ENCODE measurements around the gene RFX3. TPM values are rescaled to one million over a fixed set of nuclear protein-coding genes. Genes with fewer than 3 reads are reported as not detected.

RFX3 gene
- total and polyA plus RNA-seq, 4 donors = 0.30 to 4.6 (median 1.5) TPM

- no peak overlapping the region for H3K9ac ChIP-seq (ENCODE audit: low read depth in 1 of 2, low read length in 2 of 2)
- no peak for DNase-seq (ENCODE audit: low spot score)
- H3K27ac ChIP-seq (ENCODE audit: low read depth in 1 of 2, low read length in 2 of 2) = no peak overlapping the region
- H3K36me3 ChIP-seq (ENCODE audit: control insufficient read depth in 4 of 4, insufficient read depth in 3 of 4, low read depth in 1 of 4, low read length in 3 of 4) = no peaks in the 10 kb centered on the region
- WGBS = 97% methylated on average over 4 of the region's 4 CpGs
- no peak overlapping the region for H3K4me3 ChIP-seq (ENCODE audit: low read depth in 1 of 3, low read length in 3 of 3)
- no peaks in the 10 kb centered on the region for H3K27me3 ChIP-seq (ENCODE audit: control insufficient read depth in 4 of 4, insufficient read depth in 4 of 4, low read length in 3 of 4)
- H3K4me1 ChIP-seq (ENCODE audit: control insufficient read depth in 4 of 4, insufficient read depth in 4 of 4, low read length in 3 of 4) = peaks cover 0 to 3% (median 0%) of the 10 kb centered on the region in 4 donors
- TF ChIP-seq RAD21 (IDR thresholded peaks at IDR 0.05) = no peak
- TF ChIP-seq FOXA1 (IDR thresholded peaks at IDR 0.05) = no peak
- TF ChIP-seq RXRA (IDR thresholded peaks at IDR 0.05) = no peak
- no peak for TF ChIP-seq ZBTB33 (IDR thresholded peaks at IDR 0.05)
- no peak for TF ChIP-seq GABPA (IDR thresholded peaks at IDR 0.05 in 1 of 2, conservative IDR thresholded peaks at IDR 0.05 in 1 of 2)
- TF ChIP-seq HNF4G (IDR thresholded peaks at IDR 0.05) = no peak
- no peak for TF ChIP-seq MAX (IDR thresholded peaks at IDR 0.05)
- TF ChIP-seq CTCF (IDR thresholded peaks at IDR 0.05; ENCODE audit: low read depth, low read length, missing input control) = no peak
- no peak for TF ChIP-seq NR2F2 (IDR thresholded peaks at IDR 0.05)
- TF ChIP-seq EGR1 (IDR thresholded peaks at IDR 0.05; ENCODE audit: low read depth in 2 of 2) = no peak
- no peak for TF ChIP-seq FOXA2 (IDR thresholded peaks at IDR 0.05)
- TF ChIP-seq TAF1 (conservative IDR thresholded peaks at IDR 0.05) = no peak
- TF ChIP-seq YY1 (IDR thresholded peaks at IDR 0.05) = no peak
- no peak for TF ChIP-seq SP1 (IDR thresholded peaks at IDR 0.05)
- no peak for TF ChIP-seq JUND (IDR thresholded peaks at IDR 0.05)
- TF ChIP-seq HNF4A (conservative IDR thresholded peaks at IDR 0.05) = no peak
- no peak for TF ChIP-seq ATF3 (IDR thresholded peaks at IDR 0.05)
- H3K9me3 ChIP-seq (ENCODE audit: control insufficient read depth in 4 of 4, low read length in 3 of 4) = no peaks in the 10 kb centered on the region
Observed at GRCh38 chr9:3433066-3433465, 92.7 kb downstream of the RFX3 start.

GRCh38 chr9:3431890-3432289, 93.9 kb downstream of the RFX3 start:
- Histone ChIP-seq H3K27me3 (ENCODE audit: control insufficient read depth in 4 of 4, insufficient read depth in 4 of 4, low read length in 3 of 4) (no peaks in the 10 kb centered on the region), H3K9ac (ENCODE audit: low read depth in 1 of 2, low read length in 2 of 2) (no peak overlapping the region), H3K36me3 (ENCODE audit: control insufficient read depth in 4 of 4, insufficient read depth in 3 of 4, low read depth in 1 of 4, low read length in 3 of 4) (no peaks in the 10 kb centered on the region), H3K27ac (ENCODE audit: low read depth in 1 of 2, low read length in 2 of 2) (no peak overlapping the region), H3K4me3 (ENCODE audit: low read depth in 1 of 3, low read length in 3 of 3) (no peak overlapping the region), H3K4me1 (ENCODE audit: control insufficient read depth in 4 of 4, insufficient read depth in 4 of 4, low read length in 3 of 4) (peaks cover 0 to 3% (median 0%) of the 10 kb centered on the region in 4 donors), H3K9me3 (ENCODE audit: control insufficient read depth in 4 of 4, low read length in 3 of 4) (no peaks in the 10 kb centered on the region)
- DNase-seq (ENCODE audit: low spot score) = no peak
- WGBS = 85% methylated on average over 3 of the region's 3 CpGs
- TF ChIP-seq HNF4A (conservative IDR thresholded peaks at IDR 0.05) = no peak
- TF ChIP-seq RAD21 (IDR thresholded peaks at IDR 0.05) = no peak
- TF ChIP-seq FOXA1 (IDR thresholded peaks at IDR 0.05) = no peak
- no peak for TF ChIP-seq REST (IDR thresholded peaks at IDR 0.05)
- TF ChIP-seq RXRA (IDR thresholded peaks at IDR 0.05) = no peak
- no peak for TF ChIP-seq MAX (IDR thresholded peaks at IDR 0.05)
- no peak for TF ChIP-seq EGR1 (IDR thresholded peaks at IDR 0.05; ENCODE audit: low read depth in 2 of 2)
- no peak for TF ChIP-seq FOXA2 (IDR thresholded peaks at IDR 0.05)
- no peak for TF ChIP-seq YY1 (IDR thresholded peaks at IDR 0.05)

Data from liver (tissue), 9 donors.